GM21390 (cell line): ENCODE results near the gene ERV3-1.
"Not testable (repeated sequence)": the region's sequence is repeated elsewhere in the genome, so short reads cannot be mapped to it uniquely, and the experiment has no call there.

Experiments used
- ATAC-seq: cut with Tn5 transposase; IDR thresholded peaks from one replicate; pipeline ENCODE4 v1.9.1; 2021; ENCODE audit not compliant: unreplicated experiment

The ERV3-1 gene

GRCh38 chr7:64944667-64945502 lies 61.6 kb downstream of the ERV3-1 start:
- not testable (repeated sequence) for ATAC-seq
